SK-MEL-5 (cell line): ENCODE measurements around the gene AAMP. TPM values are rescaled to one million over a fixed set of nuclear protein-coding genes. Genes with fewer than 3 reads are reported as not detected.

Experiments
- DNase-seq: peaks from one replicate; pipeline ENCODE4 v3.0.0-alpha.2; 2016; ENCODE audit warnings: low read depth, low spot score
- in situ Hi-C: cut with HindIII; loops from 2 replicates; pipeline ENCODE4 v1.10.0; 2016; ENCODE audit warnings: low sequenced_read_pairs, high pct_unique_total_duplicates, low pct_unique_long_range_greater_than_20kb
- total RNA-seq: library from RNA; depleted of rRNA; stranded (reverse); fragments of >200 nt; shearing (Covaris generic); gene quantifications from 2 replicates; pipeline ENCODE4 v1.2.3, GENCODE V29; 2014

Gene AAMP
- total RNA-seq, 1 experiment from 2014 or later: 153 TPM

GRCh38 chr2:218245214-218245613 lies 24.7 kb downstream of the AAMP start:
- in situ Hi-C loops: no loop called here
- no peak for DNase-seq

- DNase-seq: no peak
- in situ Hi-C loops: no loop called here
Measured at GRCh38 chr2:218244665-218245064, 25.3 kb downstream of the AAMP start.

DNA sequence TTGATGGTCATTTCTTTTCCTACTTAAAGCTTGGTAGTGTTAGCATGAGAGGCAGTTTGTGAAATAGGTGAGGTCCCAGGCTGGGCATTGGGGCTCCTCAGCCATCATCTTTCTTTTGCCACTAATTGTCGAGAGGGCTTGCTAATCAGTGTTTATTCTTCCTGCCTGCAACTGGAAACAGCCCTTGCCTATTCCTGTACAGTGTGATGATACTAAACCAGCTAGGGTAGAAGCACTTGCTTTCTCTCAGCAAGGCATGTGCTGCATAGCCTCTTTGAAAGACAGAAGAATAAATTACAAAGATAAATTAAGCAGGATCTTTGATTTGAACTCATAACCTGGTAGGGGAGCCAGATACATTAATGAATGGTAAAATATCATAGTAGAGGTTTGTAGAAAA lies 25.7 kb downstream of the AAMP start:
- no peak for DNase-seq
- in situ Hi-C loops: no loop called here

- no peak for DNase-seq
- in situ Hi-C loops: no loop called here
Measured at GRCh38 chr2:218238887-218239286, 31.1 kb downstream of the AAMP start.

DNA sequence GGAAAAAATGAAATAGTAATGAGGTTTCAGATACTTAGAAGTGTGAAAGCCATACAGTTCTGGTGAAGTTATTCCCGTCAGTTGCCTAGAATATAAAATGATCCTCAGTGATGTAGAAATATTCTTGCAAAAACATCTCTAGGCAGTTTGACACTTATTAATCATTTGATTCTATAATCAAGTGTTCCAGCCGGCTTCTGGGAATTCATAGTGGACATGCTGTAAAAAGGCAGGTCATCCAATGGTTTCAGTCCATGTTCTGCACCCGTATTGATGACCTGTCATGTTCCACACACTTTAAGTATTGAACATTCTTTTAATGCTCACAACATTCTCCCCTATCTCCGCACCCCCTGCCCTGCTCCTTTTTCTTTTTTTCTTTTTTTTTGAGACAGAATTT lies 33.1 kb downstream of the AAMP start:
- DNase-seq: no peak
- in situ Hi-C loops: no loop called here

DNA sequence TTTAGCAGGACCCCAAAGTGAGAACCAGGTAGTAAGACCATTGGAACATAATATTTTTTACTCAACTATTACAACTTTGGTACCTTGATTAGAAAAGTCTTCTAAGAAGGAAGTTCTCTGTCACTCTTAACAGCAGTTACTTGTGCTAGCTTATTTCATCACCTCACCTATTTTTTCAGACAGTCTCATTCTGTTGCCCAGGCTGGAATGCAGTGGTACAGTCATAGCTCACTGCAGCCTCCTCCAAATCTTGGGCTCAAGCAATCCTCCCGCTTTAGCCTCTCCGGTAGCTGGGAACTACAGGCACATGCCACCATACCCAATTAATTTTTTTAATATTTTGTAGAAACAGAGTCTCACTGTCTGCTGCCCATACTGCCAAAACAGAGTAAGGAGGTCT lies 34.9 kb downstream of the AAMP start:
- no peak for DNase-seq
- in situ Hi-C loops: no loop called here

GRCh38 chr2:218234521-218234920 lies 35.4 kb downstream of the AAMP start:
- DNase-seq: no peak
- in situ Hi-C loops: no loop called here

- no peak for DNase-seq
- in situ Hi-C loops: no loop called here
Measured at GRCh38 chr2:218233543-218233942, 36.4 kb downstream of the AAMP start.

DNA sequence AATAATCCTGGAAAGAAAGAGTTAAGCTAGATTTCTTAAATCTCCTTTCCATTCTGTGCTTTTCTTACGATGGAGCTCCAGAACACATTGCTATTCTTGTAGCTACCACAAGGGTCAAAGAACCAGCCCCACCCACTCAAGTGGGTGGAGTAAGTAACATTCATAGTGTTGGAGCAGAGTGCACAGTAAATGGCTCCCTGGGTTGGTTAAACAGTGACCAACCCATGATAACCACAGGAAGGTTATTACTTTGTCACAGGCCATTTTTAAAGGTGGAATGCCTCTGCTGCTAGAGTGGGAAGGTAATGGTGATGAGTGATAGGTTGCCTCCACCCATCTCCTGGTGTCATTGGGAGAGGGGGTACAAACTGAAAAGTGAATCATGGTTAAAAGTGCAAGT lies 39.1 kb downstream of the AAMP start:
- DNase-seq: peak; percentile 52
- in situ Hi-C loops: no loop called here

DNA sequence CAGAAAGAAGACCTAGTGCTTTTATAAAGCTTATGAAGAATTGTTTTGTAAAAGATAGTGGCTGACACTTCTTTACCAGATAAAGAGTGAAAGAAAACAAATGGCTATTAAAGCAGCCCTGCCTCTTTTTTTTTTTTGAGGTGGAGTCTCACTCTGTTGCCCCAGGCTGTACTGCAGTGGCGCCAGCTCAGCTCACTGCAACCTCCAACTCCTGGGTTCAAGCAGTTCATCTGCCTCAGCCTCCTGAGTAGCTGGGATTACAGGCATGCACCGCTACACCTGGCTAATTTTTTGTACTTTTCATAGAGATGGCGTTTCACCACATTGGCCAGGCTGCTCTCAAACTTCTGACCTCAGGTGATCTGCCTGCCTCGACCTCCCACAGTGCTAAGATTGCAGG lies 40.1 kb downstream of the AAMP start:
- peak; percentile 22 for DNase-seq
- in situ Hi-C loops: no loop called here

GRCh38 chr2:218229239-218229638 lies 40.7 kb downstream of the AAMP start:
- in situ Hi-C loops: no loop called here
- peak; percentile 15 for DNase-seq

DNA sequence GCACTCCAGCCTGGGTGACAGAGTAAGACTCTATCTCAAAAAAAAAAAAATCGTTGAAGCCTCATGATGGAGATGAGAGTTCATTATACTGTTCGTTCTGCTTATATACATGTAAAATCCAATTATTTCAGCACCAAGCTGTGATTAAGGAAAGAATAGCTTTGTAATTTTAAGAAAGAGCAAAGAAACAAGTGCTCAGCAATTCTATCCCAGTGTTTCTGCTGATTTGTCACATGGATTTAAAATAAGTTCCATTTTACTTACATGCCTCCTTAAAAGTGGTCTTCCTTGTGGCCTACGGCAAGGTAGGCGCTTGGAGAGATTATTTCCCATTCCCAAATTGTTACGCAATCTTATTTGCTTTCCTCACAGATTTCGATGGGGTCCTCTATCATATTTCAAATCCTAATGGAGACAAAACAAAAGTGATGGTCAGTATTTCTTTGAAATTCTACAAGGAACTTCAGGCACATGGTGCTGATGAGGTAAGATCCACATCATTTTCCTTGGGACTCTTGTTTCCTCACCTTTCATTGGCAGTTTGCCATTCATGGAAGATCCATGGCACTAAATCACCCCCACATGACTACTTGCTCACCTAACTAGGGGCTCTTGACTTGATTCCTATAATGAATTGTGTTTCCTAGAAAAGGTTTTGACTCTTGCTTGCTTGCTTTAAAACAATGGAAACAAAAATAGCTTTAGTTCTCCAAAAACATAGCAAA lies 41.4 kb downstream of the AAMP start:
- in situ Hi-C loops: no loop called here
- no peak for DNase-seq

GRCh38 chr2:218226903-218227302 lies 43.0 kb downstream of the AAMP start:
- no peak for DNase-seq
- in situ Hi-C loops: no loop called here

DNA sequence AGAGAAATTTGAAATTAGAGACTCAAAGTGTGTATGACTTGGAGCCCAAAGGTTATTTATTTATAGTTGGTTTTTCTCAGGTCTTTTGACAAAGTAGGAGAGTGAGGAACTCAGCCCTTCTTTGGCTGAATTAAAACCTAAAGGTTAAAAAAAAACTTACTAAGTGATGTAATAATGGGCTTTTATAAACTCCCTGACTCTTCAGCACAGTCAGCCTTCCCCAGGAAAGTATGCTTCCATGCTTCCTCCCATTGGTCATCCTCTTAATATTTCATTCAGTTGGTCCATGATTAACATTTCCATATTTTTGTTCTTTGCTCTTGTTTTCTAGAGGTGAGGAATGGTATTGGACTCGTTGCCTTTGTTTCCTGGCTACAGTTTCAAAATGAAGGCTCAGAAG lies 45.8 kb downstream of the AAMP start:
- no peak for DNase-seq
- in situ Hi-C loops: no loop called here

GRCh38 chr2:218223046-218223445 lies 46.9 kb downstream of the AAMP start:
- in situ Hi-C loops: no loop called here
- no peak for DNase-seq

- in situ Hi-C loops: no loop called here
- no peak for DNase-seq
Measured at GRCh38 chr2:218221000-218221399, 48.9 kb downstream of the AAMP start.

DNA sequence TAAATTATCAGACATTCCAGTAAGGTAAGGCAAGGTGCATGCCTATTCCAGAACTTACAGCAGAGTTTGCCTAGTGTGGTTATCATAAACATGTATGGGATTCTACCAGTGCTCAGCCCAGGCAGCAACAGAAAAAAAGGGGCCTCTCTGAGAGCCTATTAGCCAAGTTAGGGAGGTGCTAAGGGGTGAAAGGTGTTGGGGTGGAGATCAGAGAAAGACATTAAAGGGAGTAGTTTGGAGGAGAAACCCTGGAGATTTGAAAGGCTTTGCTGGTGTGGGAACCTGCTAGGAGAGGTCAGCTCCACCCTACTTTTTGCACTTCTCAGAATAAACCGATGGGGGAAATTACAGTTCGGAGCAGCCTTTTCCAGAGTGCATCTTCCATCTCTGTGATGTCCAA lies 50.0 kb downstream of the AAMP start:
- in situ Hi-C loops: no loop called here
- no peak for DNase-seq

- in situ Hi-C loops: no loop called here
- no peak for DNase-seq
Measured at GRCh38 chr2:218218268-218219185, 51.4 kb downstream of the AAMP start.
